Stimulated activated CD4-positive, alpha-beta T cell treated with anti-CD3 and anti-CD28 coated beads, Interleukin-1b, Interleukin-23, amount 100 ng/mL, for 48 hours (primary cell): ENCODE measurements around the gene RUVBL1.
"Not testable (repeated sequence)": the region's sequence is repeated elsewhere in the genome, so short reads cannot be mapped to it uniquely, and the experiment has no call there.

Source experiments
- DNase-seq: peaks from one replicate; pipeline ENCODE4 v3.0.0-alpha.2; 2020

The RUVBL1 gene

GRCh38 chr3:128123538-128124368 lies at the start of gene RUVBL1:
Gene RUVBL1 (minus strand): TSS chr3:128123812. CDS start chr3:128123724, 88 bp downstream.
- DNase-seq: peak; percentile 99

- no peak for DNase-seq
Observed at GRCh38 chr3:128173200-128173599, 49.6 kb upstream of the RUVBL1 start.

- no peak for DNase-seq
Observed at GRCh38 chr3:128170866-128171516, 47.4 kb upstream of the RUVBL1 start.

- DNase-seq: no peak
Observed at GRCh38 chr3:128168836-128169235, 45.2 kb upstream of the RUVBL1 start.

- no peak for DNase-seq
Observed at GRCh38 chr3:128167973-128168674, 44.5 kb upstream of the RUVBL1 start.

- DNase-seq: no peak
Observed at GRCh38 chr3:128167646-128167972, 44.0 kb upstream of the RUVBL1 start.

- DNase-seq: no peak
Observed at GRCh38 chr3:128166971-128167453, 43.4 kb upstream of the RUVBL1 start.

- DNase-seq: no peak
Observed at GRCh38 chr3:128163432-128163831, 39.8 kb upstream of the RUVBL1 start.

GRCh38 chr3:128160661-128161060 lies 37.0 kb upstream of the RUVBL1 start:
- no peak for DNase-seq

- DNase-seq: no peak
Observed at GRCh38 chr3:128155616-128156360, 32.2 kb upstream of the RUVBL1 start.

- not testable (repeated sequence) for DNase-seq
Observed at GRCh38 chr3:128154354-128154753, 30.7 kb upstream of the RUVBL1 start.

- peak; percentile 86 for DNase-seq
Observed at GRCh38 chr3:128153156-128154041, 29.8 kb upstream of the RUVBL1 start, which contains the start of gene EEFSEC. Gene EEFSEC (plus strand): TSS chr3:128153481. CDS start chr3:128153508, 27 bp downstream.

- DNase-seq: no peak
Observed at GRCh38 chr3:128152419-128153155, 29.0 kb upstream of the RUVBL1 start.

GRCh38 chr3:128151758-128152274 lies 28.2 kb upstream of the RUVBL1 start:
- DNase-seq: no peak

GRCh38 chr3:128149650-128150049 lies 26.0 kb upstream of the RUVBL1 start:
- no peak for DNase-seq

- DNase-seq: no peak
Observed at GRCh38 chr3:128146201-128146600, 22.6 kb upstream of the RUVBL1 start.

GRCh38 chr3:128145279-128145678 lies 21.7 kb upstream of the RUVBL1 start:
- DNase-seq: no peak

- no peak for DNase-seq
Observed at GRCh38 chr3:128144512-128145187, 21.0 kb upstream of the RUVBL1 start.

GRCh38 chr3:128143496-128143895 lies 19.9 kb upstream of the RUVBL1 start:
- no peak for DNase-seq

- peak; percentile 17 for DNase-seq
Observed at GRCh38 chr3:128133273-128133883, 9.8 kb upstream of the RUVBL1 start.
